ENCODE measurements around the gene PPP1R14C. TPM values are rescaled to one million over a fixed set of nuclear protein-coding genes. Genes with fewer than 3 reads are reported as not detected.

The PPP1R14C gene
- total RNA-seq, 6 experiments from 2014 or later = 0.17 TPM; not detected in 5

- DNase-seq = no peak
- Mint-ChIP-seq H3K9me3 (no peaks in the 10 kb centered on the region; the same call in 1 of the 2 replicates), H3K4me3 (no peak overlapping the region), H3K36me3 (ENCODE audit: low read depth) (no peaks in the 10 kb centered on the region), H3K4me1 (ENCODE audit: low read depth) (no peaks in the 10 kb centered on the region), H3K27ac (no peak overlapping the region), H3K27me3 (ENCODE audit: insufficient read depth) (peaks cover 12% of the 10 kb centered on the region)
- no peak for TF ChIP-seq CTCF (IDR thresholded peaks at IDR 0.05)
These were observed 24.6 kb upstream of the PPP1R14C start for GRCh38 chr6:150118203-150118602.

GRCh38 chr6:150118627-150119026, 24.2 kb upstream of the PPP1R14C start:
- TF ChIP-seq CTCF (IDR thresholded peaks at IDR 0.05) = no peak
- H3K4me1 Mint-ChIP-seq (ENCODE audit: low read depth) = no peaks in the 10 kb centered on the region
- no peaks in the 10 kb centered on the region for H3K36me3 Mint-ChIP-seq (ENCODE audit: low read depth)
- no peak overlapping the region for H3K27ac Mint-ChIP-seq
- H3K4me3 Mint-ChIP-seq = no peak overlapping the region
- DNase-seq = no peak
- peaks cover 14% of the 10 kb centered on the region for H3K27me3 Mint-ChIP-seq (ENCODE audit: insufficient read depth)
- H3K9me3 Mint-ChIP-seq = no peaks in the 10 kb centered on the region; the same call in 1 of the 2 replicates

GRCh38 chr6:150119173-150119572, 23.7 kb upstream of the PPP1R14C start:
- Mint-ChIP-seq H3K4me3 (no peak overlapping the region), H3K4me1 (ENCODE audit: low read depth) (no peaks in the 10 kb centered on the region), H3K27ac (no peak overlapping the region), H3K9me3 (no peaks in the 10 kb centered on the region; the same call in 1 of the 2 replicates), H3K36me3 (ENCODE audit: low read depth) (no peaks in the 10 kb centered on the region), H3K27me3 (ENCODE audit: insufficient read depth) (peaks cover 15% of the 10 kb centered on the region)
- DNase-seq = no peak
- no peak for TF ChIP-seq CTCF (IDR thresholded peaks at IDR 0.05)

GRCh38 chr6:150123645-150124044, 19.2 kb upstream of the PPP1R14C start:
- H3K9me3 Mint-ChIP-seq = no peaks in the 10 kb centered on the region
- H3K4me3 Mint-ChIP-seq = no peak overlapping the region
- TF ChIP-seq CTCF (IDR thresholded peaks at IDR 0.05) = no peak
- no peak for DNase-seq
- H3K27ac Mint-ChIP-seq = no peak overlapping the region
- H3K27me3 Mint-ChIP-seq (ENCODE audit: insufficient read depth) = peaks cover 28% of the 10 kb centered on the region
- no peaks in the 10 kb centered on the region for H3K36me3 Mint-ChIP-seq (ENCODE audit: low read depth)
- no peaks in the 10 kb centered on the region for H3K4me1 Mint-ChIP-seq (ENCODE audit: low read depth)

GRCh38 chr6:150124235-150124634, 18.6 kb upstream of the PPP1R14C start:
- Mint-ChIP-seq H3K36me3 (ENCODE audit: low read depth) (no peaks in the 10 kb centered on the region), H3K4me1 (ENCODE audit: low read depth) (no peaks in the 10 kb centered on the region), H3K4me3 (no peak overlapping the region), H3K27ac (no peak overlapping the region), H3K9me3 (no peaks in the 10 kb centered on the region), H3K27me3 (ENCODE audit: insufficient read depth) (peaks cover 25% of the 10 kb centered on the region)
- TF ChIP-seq CTCF (IDR thresholded peaks at IDR 0.05) = no peak
- no peak for DNase-seq
